ENCODE results near the gene UBE2V1.
A peak's percentile ranks its signal among the peaks of the same experiment; 100 is the strongest.
"Not testable (repeated sequence)": the region's sequence is repeated elsewhere in the genome, so short reads cannot be mapped to it uniquely, and the experiment has no call there.

UBE2V1 gene

GRCh38 chr20:50101281-50101680, 11.7 kb downstream of the UBE2V1 start:
- no peak for FAIRE-seq
- no peak for DNase-seq (ENCODE audit: extremely low spot score, insufficient read length, low read depth)

DNA sequence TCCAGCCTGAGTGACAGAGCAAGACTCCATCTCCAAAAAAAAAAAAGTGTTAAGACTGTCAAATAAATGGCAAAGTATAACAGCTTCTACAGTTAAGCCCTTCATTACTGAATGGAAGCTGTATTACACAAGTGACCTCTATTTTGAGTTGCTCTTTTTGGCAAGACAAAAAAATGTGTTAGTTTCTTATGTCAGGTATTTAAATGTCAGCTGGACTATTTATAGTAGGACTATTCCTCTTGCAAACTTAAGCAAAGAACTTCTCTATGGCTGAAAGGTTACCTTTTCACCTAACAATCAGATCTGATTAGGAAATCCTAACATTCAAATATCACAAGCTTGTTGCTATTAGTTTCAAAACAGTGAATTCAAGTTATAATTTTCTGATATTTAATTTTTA, 12.4 kb downstream of the UBE2V1 start:
- DNase-seq (ENCODE audit: extremely low spot score, insufficient read length, low read depth) (no peak), FAIRE-seq (no peak)

- DNase-seq (ENCODE audit: extremely low spot score, insufficient read length, low read depth) (no peak), FAIRE-seq (no peak)
Observed at GRCh38 chr20:50099565-50099991, 13.4 kb downstream of the UBE2V1 start.

- FAIRE-seq: no peak
Observed at GRCh38 chr20:50099113-50099512, 13.8 kb downstream of the UBE2V1 start.

DNA sequence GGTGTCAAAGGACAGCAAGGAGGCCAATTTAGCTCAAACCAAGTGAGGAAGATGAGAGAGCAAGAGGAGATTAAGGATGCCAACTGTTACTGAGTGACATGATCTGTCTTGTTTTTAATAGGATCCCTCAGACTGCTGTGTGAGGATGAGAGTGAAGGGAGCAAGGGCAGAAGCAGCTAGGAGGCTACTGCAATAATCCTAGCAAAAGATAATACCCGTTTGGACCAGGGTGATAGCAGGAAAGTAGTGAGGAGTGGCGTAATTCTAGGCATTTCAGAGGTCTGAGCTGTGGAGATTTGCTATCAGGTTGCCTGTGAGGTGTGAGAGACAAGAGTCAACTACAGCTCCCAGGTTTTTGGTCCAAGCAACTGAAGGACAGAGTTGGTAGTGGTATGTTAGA, 14.7 kb downstream of the UBE2V1 start:
- DNase-seq (ENCODE audit: extremely low spot score, insufficient read length, low read depth) (no peak), FAIRE-seq (no peak)

More at GRCh38 chr20:50099113-50099512, 13.8 kb downstream of the UBE2V1 start:
- no peak for DNase-seq (ENCODE audit: extremely low spot score, insufficient read length, low read depth)

DNA sequence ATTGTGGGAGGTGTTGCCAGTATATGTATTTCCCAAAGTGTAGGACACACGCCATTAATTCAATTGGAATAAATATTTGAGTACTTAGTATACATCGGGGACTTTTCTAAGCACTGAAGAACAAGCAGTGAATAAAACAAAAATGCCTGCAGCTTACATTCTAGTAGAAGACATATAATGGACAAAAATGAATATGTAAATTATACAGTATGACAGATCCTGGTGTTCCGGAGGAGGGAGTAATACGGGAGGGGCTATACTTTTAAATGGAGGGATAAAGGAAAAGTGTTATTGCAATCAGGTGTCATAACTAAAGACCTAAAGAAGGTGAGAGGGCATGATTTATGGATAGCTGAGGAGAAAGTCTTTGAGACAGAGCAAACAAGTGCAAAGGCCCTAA, 15.1 kb downstream of the UBE2V1 start:
- DNase-seq (ENCODE audit: extremely low spot score, insufficient read length, low read depth) (no peak), FAIRE-seq (no peak)

DNA sequence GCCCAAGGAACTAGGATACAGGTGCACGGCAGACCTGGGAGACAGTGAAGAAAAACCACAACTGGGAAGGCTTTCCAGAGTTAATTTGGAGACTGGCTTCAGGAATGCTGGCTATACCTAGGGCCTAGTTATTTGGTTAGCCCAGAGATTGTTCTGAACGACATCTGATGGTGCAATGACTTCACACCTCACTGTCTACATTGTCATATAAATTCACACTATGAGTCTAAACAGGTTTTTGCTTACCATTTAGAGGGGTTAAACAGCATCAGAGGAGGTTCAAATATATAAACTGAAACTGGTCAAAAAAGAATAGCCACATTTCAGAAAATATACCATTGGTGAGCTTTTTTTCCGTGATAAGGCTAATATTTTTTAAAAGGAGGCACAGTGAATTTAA, 16.7 kb downstream of the UBE2V1 start:
- FAIRE-seq (no peak), DNase-seq (ENCODE audit: extremely low spot score, insufficient read length, low read depth) (no peak)

DNA sequence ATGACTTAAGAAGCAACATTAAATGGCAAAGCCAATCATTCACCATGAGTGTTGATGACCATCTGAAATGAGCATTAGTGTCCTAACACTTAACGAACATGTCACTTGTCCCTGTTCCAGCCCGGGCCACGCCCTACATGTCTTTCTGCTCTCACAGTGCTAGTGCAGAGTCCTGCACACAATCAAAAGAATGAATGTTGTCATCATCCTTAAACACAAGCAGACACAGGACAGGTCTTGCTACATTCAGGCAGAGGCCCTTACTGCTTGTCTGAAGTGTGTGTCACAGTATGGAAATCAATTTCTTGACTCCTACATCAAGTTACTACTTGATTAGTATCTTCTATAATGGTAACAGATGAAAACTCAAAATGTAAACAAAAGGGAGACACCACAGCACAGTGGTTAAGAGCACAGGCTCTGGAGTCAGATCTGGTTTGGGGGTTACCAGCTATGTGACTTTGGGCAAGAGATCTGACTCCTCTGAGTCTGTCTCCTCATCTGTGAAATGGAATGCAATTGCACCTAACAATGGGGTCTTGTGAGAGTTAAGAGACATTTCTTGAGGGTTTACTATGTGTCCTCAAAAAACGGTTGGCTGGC, 17.4 kb downstream of the UBE2V1 start:
- DNase-seq (ENCODE audit: extremely low spot score, insufficient read length, low read depth): no peak
- no peak for FAIRE-seq

GRCh38 chr20:50094522-50094921, 18.4 kb downstream of the UBE2V1 start:
- FAIRE-seq: no peak
- no peak for DNase-seq (ENCODE audit: extremely low spot score, insufficient read length, low read depth)

DNA sequence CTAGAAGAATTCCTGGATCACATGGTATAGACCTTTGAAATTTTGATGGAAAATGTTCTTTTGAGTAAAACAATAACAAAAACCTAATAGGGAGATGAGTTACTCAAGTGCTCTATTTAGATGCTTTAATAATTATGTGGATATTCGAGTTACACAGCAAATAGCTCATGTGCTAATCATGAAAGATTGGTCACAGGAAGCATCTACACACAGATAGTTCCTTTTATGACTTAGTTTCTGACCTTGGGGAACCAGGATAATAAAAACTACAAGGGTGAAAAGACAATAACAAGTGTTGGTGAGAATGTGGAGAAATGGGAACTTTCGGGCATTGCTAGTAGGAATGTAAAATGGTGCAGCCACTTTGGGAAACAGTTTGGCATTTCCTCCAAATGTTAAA, 19.7 kb downstream of the UBE2V1 start:
- no peak for FAIRE-seq
- no peak for DNase-seq (ENCODE audit: extremely low spot score, insufficient read length, low read depth)

DNA sequence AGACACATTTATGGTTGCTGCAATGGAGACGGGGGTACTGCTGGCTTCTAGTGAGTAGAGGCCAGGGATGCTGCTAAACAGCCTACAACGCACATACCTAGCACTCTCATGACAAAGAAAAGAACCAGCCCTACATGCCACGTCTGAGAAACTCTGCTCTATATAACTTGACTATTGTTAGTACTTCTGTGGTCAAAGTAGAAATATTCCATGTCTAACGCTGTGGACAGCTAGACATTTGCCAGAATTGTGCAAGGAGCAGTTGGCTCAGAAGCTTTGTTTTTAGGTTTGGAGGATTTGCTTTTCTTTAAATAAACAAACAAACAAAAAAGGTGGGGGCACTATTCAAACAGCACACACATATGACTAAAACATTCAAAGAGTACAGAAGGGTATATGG, 20.5 kb downstream of the UBE2V1 start:
- no peak for DNase-seq (ENCODE audit: extremely low spot score, insufficient read length, low read depth)
- FAIRE-seq: no peak

DNA sequence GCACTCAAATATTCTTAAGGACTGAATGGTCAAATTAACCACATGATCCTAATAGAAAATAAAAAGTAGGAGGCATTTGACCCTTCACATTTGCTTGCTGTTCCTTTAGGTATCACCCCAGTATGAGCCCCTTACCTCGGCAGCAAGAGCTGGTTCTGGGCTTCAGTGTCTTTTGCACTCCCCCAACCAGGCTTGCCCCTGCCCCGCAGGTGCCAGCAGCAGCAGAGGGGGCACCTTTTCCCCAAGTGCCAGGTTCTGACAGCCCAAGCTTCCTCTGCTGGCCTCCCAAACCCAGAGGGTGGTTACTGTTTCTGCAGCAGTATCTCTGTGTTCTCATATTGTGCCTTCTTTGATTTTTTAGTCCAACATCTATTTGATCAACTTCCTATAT, 23.2 kb downstream of the UBE2V1 start:
- no peak for DNase-seq (ENCODE audit: extremely low spot score, insufficient read length, low read depth)
- no peak for FAIRE-seq

DNA sequence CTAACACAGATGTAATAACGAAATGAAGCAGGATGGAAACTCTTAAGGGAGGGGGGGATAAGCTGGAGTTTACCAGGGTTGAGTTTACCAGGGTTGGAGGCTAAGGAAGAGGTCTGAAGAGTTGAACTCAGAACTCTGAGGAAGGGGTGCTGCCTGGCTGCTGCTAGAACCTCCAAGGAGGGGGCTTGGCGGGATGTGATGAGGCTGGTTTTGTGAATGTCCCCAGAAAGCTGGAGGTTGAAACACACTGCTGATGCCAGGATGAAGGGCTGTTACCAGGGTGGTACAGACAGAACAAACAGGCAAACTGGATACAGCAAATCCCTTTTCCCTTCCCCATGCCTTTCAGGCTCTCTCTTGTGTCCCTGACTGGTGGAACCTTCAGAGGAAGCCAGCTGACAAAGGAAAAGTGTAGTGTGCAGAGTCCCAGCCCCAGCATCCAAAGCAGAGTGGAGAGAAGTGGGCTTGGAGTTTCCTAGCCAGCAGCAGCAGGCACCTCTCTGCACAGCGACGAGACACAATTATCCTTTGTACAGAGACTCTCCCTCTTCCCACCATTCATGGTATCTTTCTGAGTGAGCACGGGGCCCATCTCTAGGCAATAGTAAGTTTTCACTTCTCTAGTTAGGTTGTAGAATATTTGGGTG, 23.7 kb downstream of the UBE2V1 start:
- DNase-seq (ENCODE audit: extremely low spot score, insufficient read length, low read depth) (no peak), FAIRE-seq (no peak)

- FAIRE-seq: no peak
Observed at GRCh38 chr20:50088022-50088421, 24.9 kb downstream of the UBE2V1 start.

GRCh38 chr20:50085481-50086365, 27.2 kb downstream of the UBE2V1 start:
- peak; percentile 24 for FAIRE-seq

More at GRCh38 chr20:50088022-50088421, 24.9 kb downstream of the UBE2V1 start:
- no peak for DNase-seq (ENCODE audit: extremely low spot score, insufficient read length, low read depth)

GRCh38 chr20:50085146-50085480, 27.8 kb downstream of the UBE2V1 start:
- DNase-seq (ENCODE audit: extremely low spot score, insufficient read length, low read depth) (no peak), FAIRE-seq (no peak)

More at GRCh38 chr20:50085481-50086365, 27.2 kb downstream of the UBE2V1 start:
- peak; percentile 42 for DNase-seq (ENCODE audit: extremely low spot score, insufficient read length, low read depth)

DNA sequence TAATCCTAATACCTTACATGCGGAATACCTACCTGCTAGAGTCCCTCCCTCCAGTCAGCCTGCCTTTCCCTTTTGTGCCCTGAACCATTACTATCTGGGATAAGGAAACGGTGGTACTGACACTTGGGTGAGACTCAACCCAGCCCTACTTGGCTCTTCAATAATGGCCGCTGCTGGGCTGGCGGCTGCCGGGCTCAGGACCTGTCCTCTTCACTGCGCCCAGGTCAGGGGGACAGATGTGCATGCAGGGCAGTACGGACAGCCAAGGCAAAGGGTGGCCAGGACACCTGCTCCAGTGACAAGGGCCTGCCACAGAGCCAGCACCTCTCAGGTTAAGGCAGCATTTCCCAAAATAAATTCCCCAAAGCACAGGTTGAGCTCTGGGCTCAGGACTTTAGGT, 29.9 kb downstream of the UBE2V1 start:
- DNase-seq (ENCODE audit: extremely low spot score, insufficient read length, low read depth) (no peak), FAIRE-seq (no peak)

DNA sequence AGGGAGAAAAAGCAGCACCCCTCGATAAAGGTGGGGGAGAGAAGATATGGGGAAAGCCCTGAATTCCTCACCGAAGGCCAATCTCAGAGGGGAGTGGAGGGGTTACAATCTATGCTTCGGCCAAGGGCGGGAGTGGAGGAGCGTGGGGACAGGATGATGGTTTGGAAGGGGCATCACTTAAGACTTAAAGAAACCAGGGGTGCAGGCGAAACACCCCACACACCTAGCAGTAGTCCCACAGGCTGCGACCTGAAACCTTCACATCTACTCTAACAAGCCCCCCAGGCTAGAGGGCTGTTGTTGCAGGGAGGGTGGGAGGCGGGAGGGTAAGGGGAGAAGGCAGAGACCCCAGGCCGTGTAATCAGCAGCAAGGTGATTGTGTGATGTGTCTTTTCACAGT, 30.9 kb downstream of the UBE2V1 start:
- FAIRE-seq; DNase-seq (ENCODE audit: extremely low spot score, insufficient read length, low read depth): not testable (repeated sequence)

- DNase-seq (ENCODE audit: extremely low spot score, insufficient read length, low read depth) (no peak), FAIRE-seq (no peak)
Observed at GRCh38 chr20:50077818-50078601, 34.9 kb downstream of the UBE2V1 start.

GRCh38 chr20:50073500-50073899, 39.5 kb downstream of the UBE2V1 start:
- DNase-seq (ENCODE audit: extremely low spot score, insufficient read length, low read depth) (no peak), FAIRE-seq (no peak)

Measured in GM18507 (cell line).